HG03457 (cell line): Measurements from ENCODE around the gene LRFN4.

Experiments used
- ATAC-seq: cut with Tn5 transposase; IDR thresholded peaks from one replicate; pipeline ENCODE4 v1.9.1; 2021; ENCODE audit warnings: moderate number of reproducible peaks; ENCODE audit not compliant: unreplicated experiment

LRFN4 gene

GRCh38 chr11:66857927-66858185, 992 bp downstream of the LRFN4 start:
- no peak for ATAC-seq

DNA sequence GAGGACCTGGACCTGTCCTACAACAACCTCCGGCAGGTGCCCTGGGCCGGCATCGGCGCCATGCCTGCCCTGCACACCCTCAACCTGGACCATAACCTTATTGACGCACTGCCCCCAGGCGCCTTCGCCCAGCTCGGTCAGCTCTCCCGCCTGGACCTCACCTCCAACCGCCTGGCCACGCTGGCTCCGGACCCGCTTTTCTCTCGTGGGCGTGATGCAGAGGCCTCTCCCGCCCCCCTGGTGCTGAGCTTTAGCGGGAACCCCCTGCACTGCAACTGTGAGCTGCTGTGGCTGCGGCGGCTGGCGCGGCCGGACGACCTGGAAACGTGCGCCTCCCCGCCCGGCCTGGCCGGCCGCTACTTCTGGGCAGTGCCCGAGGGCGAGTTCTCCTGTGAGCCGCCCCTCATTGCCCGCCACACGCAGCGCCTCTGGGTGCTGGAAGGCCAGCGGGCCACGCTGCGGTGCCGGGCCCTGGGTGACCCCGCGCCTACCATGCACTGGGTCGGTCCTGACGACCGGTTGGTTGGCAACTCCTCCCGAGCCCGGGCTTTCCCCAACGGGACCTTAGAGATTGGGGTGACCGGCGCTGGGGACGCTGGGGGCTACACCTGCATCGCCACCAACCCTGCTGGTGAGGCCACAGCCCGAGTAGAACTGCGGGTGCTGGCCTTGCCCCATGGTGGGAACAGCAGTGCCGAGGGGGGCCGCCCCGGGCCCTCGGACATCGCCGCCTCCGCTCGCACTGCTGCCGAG, 1.5 kb downstream of the LRFN4 start:
- no peak for ATAC-seq

GRCh38 chr11:66858939-66859685, 2.2 kb downstream of the LRFN4 start:
- ATAC-seq, result no peak

DNA sequence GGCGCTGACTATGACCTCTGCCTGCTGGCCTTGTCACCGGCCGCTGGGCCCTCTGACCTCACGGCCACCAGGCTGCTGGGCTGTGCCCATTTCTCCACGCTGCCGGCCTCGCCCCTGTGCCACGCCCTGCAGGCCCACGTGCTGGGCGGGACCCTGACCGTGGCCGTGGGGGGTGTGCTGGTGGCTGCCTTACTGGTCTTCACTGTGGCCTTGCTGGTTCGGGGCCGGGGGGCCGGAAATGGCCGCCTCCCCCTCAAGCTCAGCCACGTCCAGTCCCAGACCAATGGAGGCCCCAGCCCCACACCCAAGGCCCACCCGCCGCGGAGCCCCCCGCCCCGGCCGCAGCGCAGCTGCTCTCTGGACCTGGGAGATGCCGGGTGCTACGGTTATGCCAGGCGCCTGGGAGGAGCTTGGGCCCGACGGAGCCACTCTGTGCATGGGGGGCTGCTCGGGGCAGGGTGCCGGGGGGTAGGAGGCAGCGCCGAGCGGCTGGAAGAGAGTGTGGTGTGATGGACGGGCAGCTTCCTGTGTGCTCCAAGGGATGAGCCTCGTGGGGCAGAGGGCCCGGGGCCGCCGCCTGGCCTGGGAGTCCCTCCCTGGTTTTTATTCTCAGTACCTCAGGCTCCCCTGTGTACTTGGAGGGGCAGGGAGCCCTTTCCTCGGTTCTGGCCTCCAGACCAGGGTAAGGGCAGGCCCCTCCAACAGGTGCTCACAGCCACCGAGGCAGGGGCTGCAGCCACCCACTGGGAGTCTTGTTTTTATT, 3.0 kb downstream of the LRFN4 start:
- no peak for ATAC-seq

- no peak for ATAC-seq
Measured at GRCh38 chr11:66860449-66860831, 3.6 kb downstream of the LRFN4 start.

GRCh38 chr11:66861038-66861773, 4.3 kb downstream of the LRFN4 start:
- no peak for ATAC-seq

GRCh38 chr11:66861774-66862558, 5.1 kb downstream of the LRFN4 start:
- ATAC-seq, result no peak

DNA sequence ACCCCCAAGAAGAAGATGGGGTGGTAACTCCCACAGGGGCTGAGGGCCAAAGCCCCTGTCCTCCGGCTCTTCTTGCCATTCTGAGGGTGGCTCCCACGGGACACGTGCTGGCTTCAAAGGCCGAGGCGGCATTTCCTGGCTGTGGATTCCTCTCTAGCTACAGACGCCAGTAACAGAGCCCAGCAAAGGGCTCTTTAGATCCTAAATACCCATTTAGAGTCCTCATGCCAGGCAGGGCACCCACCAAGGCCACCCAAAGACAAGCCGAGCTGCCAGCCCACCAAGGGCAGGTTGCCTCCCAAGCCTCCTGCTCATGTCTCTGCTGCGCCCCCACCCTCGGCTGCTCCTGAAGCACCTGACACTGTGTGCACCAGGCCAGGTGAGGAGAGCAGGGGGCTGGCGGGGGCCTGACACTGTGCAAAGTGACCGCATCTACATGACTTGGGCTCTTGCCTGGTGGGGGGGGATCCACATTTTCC, 5.7 kb downstream of the LRFN4 start:
- ATAC-seq, result no peak

DNA sequence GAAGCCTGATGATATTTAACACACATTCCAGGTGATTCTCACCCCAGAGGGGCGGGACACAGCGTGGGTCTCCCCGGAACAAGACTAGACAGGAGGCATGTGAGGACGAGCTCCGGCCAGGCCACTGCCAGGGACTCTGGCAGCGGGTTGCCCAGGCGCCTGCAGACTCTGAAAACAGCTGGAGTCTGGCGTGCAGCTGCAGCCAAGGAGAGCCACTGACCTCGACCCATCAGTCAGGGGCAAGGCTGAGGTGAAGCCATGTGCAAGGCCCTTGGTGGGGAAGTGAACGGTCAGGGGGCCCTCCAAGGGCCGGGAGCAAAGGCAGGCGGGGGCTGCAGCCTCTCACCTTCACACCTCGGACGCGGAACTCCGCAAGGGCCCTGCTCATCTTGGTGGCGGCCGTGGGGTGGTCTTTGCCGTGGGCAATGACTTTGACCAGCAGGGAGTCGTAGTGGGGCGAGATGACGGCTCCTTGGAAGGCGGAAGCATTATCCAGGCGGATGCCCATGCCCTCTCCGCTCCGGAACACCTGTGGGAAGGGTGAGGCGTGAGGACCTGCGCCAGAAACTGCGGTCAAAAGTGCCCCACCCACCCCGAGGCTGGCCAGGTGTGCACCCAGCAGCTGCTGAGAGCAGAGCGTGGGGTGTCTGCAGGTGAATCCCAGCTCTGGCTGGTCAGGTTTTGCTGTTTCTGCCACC, 6.7 kb downstream of the LRFN4 start:
- ATAC-seq, result no peak

GRCh38 chr11:66864172-66864901, 7.5 kb downstream of the LRFN4 start:
- ATAC-seq, result no peak

DNA sequence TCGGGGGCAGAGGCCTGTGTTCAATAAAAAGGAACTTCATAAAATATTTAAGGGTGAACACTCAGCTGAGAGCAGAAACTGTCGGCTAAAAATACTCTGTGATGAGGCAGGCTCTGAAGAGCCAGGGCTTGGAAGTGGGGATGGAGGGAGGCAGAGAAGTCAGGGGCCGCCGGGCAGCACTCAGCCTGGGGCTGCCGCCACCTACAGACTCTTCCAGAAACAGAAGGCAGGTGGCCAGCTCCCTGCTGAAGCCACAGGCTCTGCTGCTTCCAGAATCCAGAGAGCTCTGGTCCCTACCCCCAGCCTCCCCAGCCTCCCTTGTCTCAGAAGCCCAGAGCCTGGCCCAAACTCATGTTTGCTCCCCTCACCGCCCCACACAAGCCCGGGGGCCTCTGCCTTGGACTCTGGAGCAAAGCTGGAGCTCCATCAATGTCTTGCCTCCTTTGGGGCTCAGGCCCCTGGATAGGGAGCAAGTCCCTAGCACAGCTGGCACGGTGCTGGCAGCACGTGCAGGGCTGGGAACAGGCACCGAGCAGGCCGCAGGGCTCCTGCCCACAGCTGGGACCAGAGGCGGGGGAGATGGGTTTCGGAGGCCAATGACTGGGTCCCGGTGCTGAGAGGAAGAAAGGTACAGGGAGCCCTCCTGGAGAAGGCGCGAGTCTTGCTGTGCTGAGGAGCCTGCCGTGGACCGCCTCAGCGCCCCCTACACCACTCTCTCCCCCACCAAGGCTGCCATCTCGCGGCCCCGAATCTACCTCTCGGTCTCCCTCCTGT, 8.2 kb downstream of the LRFN4 start:
- ATAC-seq, result no peak

GRCh38 chr11:66866007-66866406, 9.1 kb downstream of the LRFN4 start:
- no peak for ATAC-seq

- ATAC-seq, result no peak
Measured at GRCh38 chr11:66866511-66866986, 9.7 kb downstream of the LRFN4 start.

- ATAC-seq, result no peak
Measured at GRCh38 chr11:66867425-66868040, 10.7 kb downstream of the LRFN4 start.

- ATAC-seq, result no peak
Measured at GRCh38 chr11:66868082-66868725, 11.3 kb downstream of the LRFN4 start.

GRCh38 chr11:66868726-66869566, 12.1 kb downstream of the LRFN4 start:
- no peak for ATAC-seq

GRCh38 chr11:66869567-66869870, 12.7 kb downstream of the LRFN4 start:
- no peak for ATAC-seq
